HepG2 (cell line): ENCODE results near the gene LASP1. TPM values are rescaled to one million over a fixed set of nuclear protein-coding genes. Genes with fewer than 3 reads are reported as not detected.

ENCODE experiments used
- ATAD3A ChIP-seq: sonication (generic); formaldehyde crosslinking; IDR thresholded peaks from 2 replicates; pipeline ENCODE4 v1.4.0; 2020; ENCODE audit warnings: missing genetic modification reagents
- CREM ChIP-seq, 2 experiments: sonication (generic) in 1 of 2; formaldehyde crosslinking in 1 of 2; IDR thresholded peaks; 2 replicates each; pipeline versions ENCODE4 v1.4.0 to v1.6.1; 2016 to 2020; ENCODE audit warnings: antibody characterized with exemption in 1 of 2, mild to moderate bottlenecking in 1 of 2, missing genetic modification reagents in 1 of 2
- EP300 ChIP-seq, 3 experiments: sonication (generic) in 1 of 3; formaldehyde crosslinking in 1 of 3; IDR thresholded peaks; 2 replicates each; pipeline versions ENCODE4 v1.5.1 to v1.6.1; 2011 to 2020; ENCODE audit warnings: low read depth in 2 of 3, low read length in 2 of 3, borderline replicate concordance in 1 of 3, improper control_type of control experiment in 1 of 3, mild to moderate bottlenecking in 1 of 3, missing genetic modification reagents in 1 of 3, moderate library complexity in 1 of 3
- GATA4 ChIP-seq: sonication (generic); IDR thresholded peaks from 2 replicates; pipeline ENCODE4 v1.6.1; 2016; ENCODE audit warnings: antibody characterized with exemption, low read depth, borderline replicate concordance
- GATAD2A ChIP-seq: IDR thresholded peaks from 2 replicates; pipeline ENCODE4 v1.6.1; 2016
- MAFF ChIP-seq: IDR thresholded peaks from 2 replicates; pipeline ENCODE4 v1.6.1; 2011; ENCODE audit warnings: low read depth, low read length, improper control_type of control experiment
- MEIS2 ChIP-seq: sonication (generic); formaldehyde crosslinking; IDR thresholded peaks from 2 replicates; pipeline ENCODE4 v1.9.0; 2021; ENCODE audit warnings: mild to moderate bottlenecking, missing genetic modification reagents
- NFAT5 ChIP-seq: sonication (generic); formaldehyde crosslinking; IDR thresholded peaks from 2 replicates; pipeline ENCODE4 v1.4.0; 2020; ENCODE audit warnings: missing genetic modification reagents
- NFIC ChIP-seq: IDR thresholded peaks from 2 replicates; pipeline ENCODE4 v1.6.1; 2012; ENCODE audit warnings: mild to moderate bottlenecking, low read length, inconsistent platforms
- SALL2 ChIP-seq: sonication (generic); formaldehyde crosslinking; IDR thresholded peaks from 2 replicates; pipeline ENCODE4 v1.8.1; 2023; ENCODE audit warnings: mild to moderate bottlenecking, missing genetic modification reagents, inconsistent platforms
- STAT5B ChIP-seq: sonication (generic); formaldehyde crosslinking; IDR thresholded peaks from 2 replicates; pipeline ENCODE4 v1.4.0; 2020; ENCODE audit warnings: missing genetic modification reagents
- ZNF207 ChIP-seq: fragments of 450-650 bp; IDR thresholded peaks from 2 replicates; pipeline ENCODE4 v1.6.1; 2016; ENCODE audit warnings: antibody characterized with exemption, borderline replicate concordance
- ZNF407 ChIP-seq: sonication (generic); formaldehyde crosslinking; IDR thresholded peaks from one replicate; pipeline ENCODE4 v1.5.1; 2020; ENCODE audit warnings: mild to moderate bottlenecking, missing genetic modification reagents; ENCODE audit errors: not compliant biosample characterization
- ZNF441 ChIP-seq: sonication (generic); formaldehyde crosslinking; IDR thresholded peaks from 2 replicates; pipeline ENCODE4 v1.7.0; 2021; ENCODE audit warnings: missing genetic modification reagents, borderline replicate concordance
- ZNF570 ChIP-seq: sonication (generic); formaldehyde crosslinking; IDR thresholded peaks from 2 replicates; pipeline ENCODE4 v1.4.0; 2020; ENCODE audit warnings: mild to moderate bottlenecking, missing genetic modification reagents, borderline replicate concordance
- ZNF605 ChIP-seq: sonication (generic); formaldehyde crosslinking; IDR thresholded peaks from 2 replicates; pipeline ENCODE4 v1.8.0; 2022; ENCODE audit warnings: mild to moderate bottlenecking, missing genetic modification reagents
- ZNF788 ChIP-seq: sonication (generic); formaldehyde crosslinking; IDR thresholded peaks from 2 replicates; pipeline ENCODE4 v1.5.0; 2020; ENCODE audit warnings: mild to moderate bottlenecking, missing genetic modification reagents, borderline replicate concordance
- polyA plus RNA-seq, 8 experiments: library from polyadenylated mRNA; depleted of rRNA in 3 of 8; stranded (reverse) in 7 of 8; unstranded in 1 of 8; fragments of >200 nt; fragmentation: Illumina TruSeq in 4 of 8; extraction: Trizol in 4 of 8; gene quantifications; 2 replicates each; pipeline versions ENCODE4 v1.2.1 to v1.2.3, GENCODE V29; 2011 to 2016; ENCODE audit warnings: low read depth in 4 of 8, missing spikeins in 1 of 8, mixed read lengths in 1 of 8; ENCODE audit not compliant: insufficient read depth in 1 of 8
- total RNA-seq, 5 experiments: library from RNA; depleted of rRNA; stranded (reverse); fragments of >200 nt; fragmentation: Illumina TruSeq; extraction: Trizol; gene quantifications; 2 replicates each; pipeline ENCODE4 v1.2.3, GENCODE V29; 2016; ENCODE audit warnings: low read depth in 1 of 5

Gene LASP1
- total and polyA plus RNA-seq, 2 of the 13 experiments (the other 11 are each of a cell fraction or from before 2014, with no cell fraction given) = 70.1 to 97.0 TPM

GRCh38 chr17:38844261-38844757 is 25.5 kb upstream of the LASP1 start (continued):
- TF ChIP-seq NFAT5 (no peak), ZNF570 (CRISPR knock-in tag) (no peak), SALL2 (CRISPR knock-in tag) (no peak), GATA4 (no peak), ZNF407 (CRISPR knock-in tag) (no peak), ZNF605 (CRISPR knock-in tag) (peak; percentile 54; the same call in 1 of the 2 replicates), ZNF207 (no peak), MAFF (no peak), CREM (IDR thresholded peaks at IDR 0.05) (no peak), CREM (CRISPR knock-in tag; IDR thresholded peaks at IDR 0.05) (no peak), ZNF788 (CRISPR knock-in tag) (no peak), ZNF441 (CRISPR knock-in tag) (peak; percentile 45; the same call in 1 of the 2 replicates), MEIS2 (CRISPR knock-in tag) (no peak), GATAD2A (CRISPR knock-in tag) (peak; percentile 32; the same call in 1 of the 2 replicates), EP300 (IDR thresholded peaks at IDR 0.05; ENCODE audit: low read depth in 2 of 2, low read length in 2 of 2) (peak in 1 of 2 experiments; percentile 8; a peak in 1 of 4 replicates), EP300 (CRISPR knock-in tag; IDR thresholded peaks at IDR 0.05; ENCODE audit: borderline replicate concordance) (no peak), NFIC (peak; percentile 5; the same call in 1 of the 2 replicates), ATAD3A (CRISPR knock-in tag) (no peak), STAT5B (no peak)
